CD14-positive monocyte (primary cell): ENCODE measurements around the gene LDLRAD2. TPM values are rescaled to one million over a fixed set of nuclear protein-coding genes. Genes with fewer than 3 reads are reported as not detected.

Experiments used
- DNase-seq, 3 donors: peaks; one replicate each; pipeline ENCODE4 v3.0.0-alpha.2; 2011 to 2022
- H2AFZ ChIP-seq: 2 replicates; pipeline ENCODE4 v1.6.0; 2012; ENCODE audit warnings: mild to moderate bottlenecking, low read depth, low read length, inconsistent platforms; ENCODE audit not compliant: insufficient read depth, poor library complexity, severe bottlenecking
- H3K27ac ChIP-seq, 2 donors: 1 replicate in 1 of 2; 2 replicates in 1 of 2; pipeline ENCODE4 v1.5.1; 2012 to 2013; ENCODE audit warnings: low read length in 2 of 2, control low read depth in 1 of 2, inconsistent platforms in 1 of 2, low read depth in 1 of 2, mild to moderate bottlenecking in 1 of 2
- H3K27me3 ChIP-seq, 2 donors: one replicate each; pipeline versions ENCODE4 v1.6.0 to v1.6.1; 2011 to 2013; ENCODE audit warnings: low read length in 2 of 2; ENCODE audit not compliant: control insufficient read depth in 2 of 2, insufficient read depth in 2 of 2
- H3K36me3 ChIP-seq, 2 donors: replicated peaks in 1 of 2; 1 replicate in 1 of 2; 2 replicates in 1 of 2; pipeline versions ENCODE4 v1.5.1 to v1.6.1; 2012 to 2013; ENCODE audit warnings: low read length in 2 of 2, control low read depth in 1 of 2, inconsistent platforms in 1 of 2, mild to moderate bottlenecking in 1 of 2; ENCODE audit not compliant: insufficient read depth in 2 of 2, control insufficient read depth in 1 of 2
- H3K4me1 ChIP-seq, 2 donors: 1 replicate in 1 of 2; 2 replicates in 1 of 2; pipeline versions ENCODE4 v1.5.1 to v1.6.1; 2012 to 2013; ENCODE audit warnings: low read length in 2 of 2, control low read depth in 1 of 2, inconsistent platforms in 1 of 2, mild to moderate bottlenecking in 1 of 2, moderate library complexity in 1 of 2; ENCODE audit not compliant: insufficient read depth in 2 of 2, control insufficient read depth in 1 of 2
- H3K4me2 ChIP-seq: replicated peaks from 2 replicates; pipeline ENCODE3; 2012; ENCODE audit warnings: low read length, moderate library complexity, mild to moderate bottlenecking; ENCODE audit not compliant: poor library complexity, severe bottlenecking; ENCODE audit errors: extremely low read depth
- H3K4me3 ChIP-seq, 3 experiments: fragments of 200-600 bp in 1 of 3; sonication (generic) in 1 of 3; replicated peaks in 1 of 3; 1 replicate in 2 of 3; 2 replicates in 1 of 3; pipeline ENCODE4 v1.5.1; 2011 to 2013; ENCODE audit warnings: low read length in 3 of 3, mild to moderate bottlenecking in 3 of 3, control low read depth in 2 of 3, low read depth in 2 of 3, inconsistent platforms in 1 of 3, moderate library complexity in 1 of 3
- H3K79me2 ChIP-seq: 2 replicates; pipeline ENCODE4 v1.6.0; 2012; ENCODE audit warnings: mild to moderate bottlenecking, control low read depth, inconsistent platforms, low read length, moderate library complexity; ENCODE audit not compliant: insufficient read depth
- H3K9ac ChIP-seq: 2 replicates; pipeline ENCODE4 v1.6.0; 2017; ENCODE audit warnings: low read length, mild to moderate bottlenecking; ENCODE audit not compliant: insufficient read depth, poor library complexity, severe bottlenecking
- H3K9me3 ChIP-seq, 2 donors: replicated peaks in 1 of 2; 1 replicate in 1 of 2; 2 replicates in 1 of 2; pipeline versions ENCODE4 v1.5.1 to v1.6.1; 2012 to 2013; ENCODE audit warnings: low read length in 2 of 2, control low read depth in 1 of 2; ENCODE audit not compliant: control insufficient read depth in 1 of 2, insufficient read depth in 1 of 2
- H4K20me1 ChIP-seq: 2 replicates; pipeline ENCODE4 v1.6.0; 2012; ENCODE audit warnings: mild to moderate bottlenecking, low read length, control low read depth, moderate library complexity; ENCODE audit not compliant: insufficient read depth
- H3K27ac Mint-ChIP-seq, 7 donors: one replicate each; pipeline ENCODE4 v1.8.0; 2020; ENCODE audit warnings: mild to moderate bottlenecking in 7 of 7, mixed read lengths in 7 of 7, moderate library complexity in 6 of 7, inconsistent platforms in 2 of 7
- H3K27me3 Mint-ChIP-seq, 3 donors: one replicate each; pipeline ENCODE4 v1.8.0; 2021 to 2022; ENCODE audit warnings: low read depth in 3 of 3, mild to moderate bottlenecking in 3 of 3, mixed read lengths in 3 of 3, moderate library complexity in 3 of 3, inconsistent platforms in 1 of 3
- H3K36me3 Mint-ChIP-seq, 2 donors: one replicate each; pipeline ENCODE4 v1.8.0; 2020; ENCODE audit warnings: mixed read lengths in 2 of 2, inconsistent platforms in 1 of 2, mild to moderate bottlenecking in 1 of 2
- H3K4me1 Mint-ChIP-seq: one replicate; pipeline ENCODE4 v1.8.0; 2020; ENCODE audit warnings: mild to moderate bottlenecking, mixed read lengths
- H3K4me3 Mint-ChIP-seq, 2 donors: one replicate each; pipeline ENCODE4 v1.8.0; 2020; ENCODE audit warnings: mild to moderate bottlenecking in 2 of 2, mixed read lengths in 2 of 2, moderate library complexity in 1 of 2
- H3K9me3 Mint-ChIP-seq, 7 donors: one replicate each; pipeline ENCODE4 v1.8.0; 2020 to 2022; ENCODE audit warnings: mixed read lengths in 7 of 7, mild to moderate bottlenecking in 6 of 7, moderate library complexity in 6 of 7, inconsistent platforms in 2 of 7
- WGBS: methylation state at CpG from one replicate; pipeline ENCODE4 v1.1.5; 2013; ENCODE audit warnings: missing lambda C conversion rate; ENCODE audit not compliant: insufficient coverage; 5-methylcytosine and 5-hydroxymethylcytosine counted together
- intact Hi-C, 2 donors: fragments of 100-400 bp; cut with micrococcal nuclease; formaldehyde crosslinking; loops; one replicate each; pipeline versions ENCODE4 v1.15.0 to v1.15.1; 2023
- polyA plus RNA-seq, 3 donors: library from polyadenylated mRNA; depleted of rRNA in 1 of 3; unstranded in 2 of 3; stranded (reverse) in 1 of 3; fragments of 300-500 nt in 2 of 3; fragments of >200 nt in 1 of 3; fragmentation: Illumina TruSeq in 2 of 3; gene quantifications; 1 replicate in 2 of 3; 2 replicates in 1 of 3; pipeline ENCODE4 v1.2.3, GENCODE V29; 2012 to 2021
- TF ChIP-seq, protein P1 (sequence below): fragments of 200-600 bp; IDR thresholded peaks from one replicate; pipeline ENCODE4 v1.8.0; 2022; ENCODE audit warnings: antibody characterized with exemption, mild to moderate bottlenecking

The LDLRAD2 gene
- polyA plus RNA-seq, 3 donors, result 0.63 TPM; not detected in 2

- no peaks in the 10 kb centered on the region for H4K20me1 ChIP-seq
- no peak overlapping the region for H3K9ac ChIP-seq
- TF ChIP-seq, protein P1, sequence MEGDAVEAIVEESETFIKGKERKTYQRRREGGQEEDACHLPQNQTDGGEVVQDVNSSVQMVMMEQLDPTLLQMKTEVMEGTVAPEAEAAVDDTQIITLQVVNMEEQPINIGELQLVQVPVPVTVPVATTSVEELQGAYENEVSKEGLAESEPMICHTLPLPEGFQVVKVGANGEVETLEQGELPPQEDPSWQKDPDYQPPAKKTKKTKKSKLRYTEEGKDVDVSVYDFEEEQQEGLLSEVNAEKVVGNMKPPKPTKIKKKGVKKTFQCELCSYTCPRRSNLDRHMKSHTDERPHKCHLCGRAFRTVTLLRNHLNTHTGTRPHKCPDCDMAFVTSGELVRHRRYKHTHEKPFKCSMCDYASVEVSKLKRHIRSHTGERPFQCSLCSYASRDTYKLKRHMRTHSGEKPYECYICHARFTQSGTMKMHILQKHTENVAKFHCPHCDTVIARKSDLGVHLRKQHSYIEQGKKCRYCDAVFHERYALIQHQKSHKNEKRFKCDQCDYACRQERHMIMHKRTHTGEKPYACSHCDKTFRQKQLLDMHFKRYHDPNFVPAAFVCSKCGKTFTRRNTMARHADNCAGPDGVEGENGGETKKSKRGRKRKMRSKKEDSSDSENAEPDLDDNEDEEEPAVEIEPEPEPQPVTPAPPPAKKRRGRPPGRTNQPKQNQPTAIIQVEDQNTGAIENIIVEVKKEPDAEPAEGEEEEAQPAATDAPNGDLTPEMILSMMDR, result no peak
- H3K27me3 ChIP-seq, result no peaks in the 10 kb centered on the region
- no peak overlapping the region for H3K4me2 ChIP-seq
- Mint-ChIP-seq H3K4me1 (peaks cover 9% of the 10 kb centered on the region), H3K9me3 (peaks cover 0 to 1% (median 0%) of the 10 kb centered on the region in 7 donors), H3K27ac (no peak overlapping the region), H3K27me3 (peaks cover 0 to 8% (median 3%) of the 10 kb centered on the region in 3 donors), H3K4me3 (no peak overlapping the region), H3K36me3 (no peaks in the 10 kb centered on the region)
- intact Hi-C loops, result no loop called here
- no peaks in the 10 kb centered on the region for H3K36me3 ChIP-seq
- no peaks in the 10 kb centered on the region for H3K9me3 ChIP-seq
- H3K4me3 ChIP-seq, result no peak overlapping the region
- no peak overlapping the region for H3K27ac ChIP-seq
- no CpG with 5 or more reads among the region's 5 CpGs for WGBS
- H2AFZ ChIP-seq, result no peak overlapping the region
- H3K79me2 ChIP-seq, result no peaks in the 10 kb centered on the region
- no peak for DNase-seq
- H3K4me1 ChIP-seq, result peaks cover 11 to 12% of the 10 kb centered on the region in 2 donors
These were observed 15.1 kb downstream of the LDLRAD2 start for GRCh38 chr1:21827141-21827679.

DNA sequence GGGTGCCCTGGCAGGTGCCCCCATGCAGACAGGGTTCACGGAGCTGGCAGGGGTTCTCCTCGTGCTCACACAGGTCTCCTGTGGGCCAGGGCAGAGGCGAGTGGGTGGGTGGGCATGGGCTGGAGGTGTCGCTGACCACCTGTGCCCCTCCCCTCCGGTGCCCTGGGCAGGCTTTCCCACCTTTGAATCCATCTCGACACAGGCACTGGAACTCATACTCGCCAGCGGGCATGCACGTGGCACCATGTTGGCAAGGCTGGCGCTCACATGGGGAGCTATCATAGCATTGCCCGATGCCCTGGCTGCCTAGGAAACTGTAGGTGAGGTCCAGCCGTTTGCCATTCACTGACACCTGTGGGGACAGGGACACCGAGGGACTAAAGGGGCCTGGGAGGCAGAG lies 16.0 kb downstream of the LDLRAD2 start:
- no peaks in the 10 kb centered on the region for H3K36me3 ChIP-seq
- H3K4me1 Mint-ChIP-seq, result peaks cover 6% of the 10 kb centered on the region

More for the DNA sequence above, 16.0 kb downstream of the LDLRAD2 start:
- Histone ChIP-seq H3K27me3 (no peaks in the 10 kb centered on the region), H3K4me2 (no peak overlapping the region), H2AFZ (no peak overlapping the region), H3K79me2 (no peaks in the 10 kb centered on the region), H3K9me3 (peaks cover 0 to 3% of the 10 kb centered on the region in 2 donors), H3K27ac (no peak overlapping the region), H3K4me3 (no peak overlapping the region), H4K20me1 (no peaks in the 10 kb centered on the region), H3K4me1 (peaks cover 10 to 12% of the 10 kb centered on the region in 2 donors), H3K9ac (no peak overlapping the region)
- Mint-ChIP-seq H3K27ac (no peak overlapping the region), H3K27me3 (peaks cover 0 to 6% (median 5%) of the 10 kb centered on the region in 3 donors), H3K9me3 (peaks cover 0 to 7% (median 4%) of the 10 kb centered on the region in 7 donors), H3K36me3 (no peaks in the 10 kb centered on the region), H3K4me3 (no peak overlapping the region)
- TF ChIP-seq, protein P1, result no peak
- intact Hi-C loops, result no loop called here
- no peak for DNase-seq
- 97% methylated on average over 12 of the region's 13 CpGs for WGBS
